Fibroblast of peridontal ligament (primary cell): Measurements from ENCODE around the gene COL18A1.
"Not testable (repeated sequence)": the region's sequence is repeated elsewhere in the genome, so short reads cannot be mapped to it uniquely, and the experiment has no call there.

ENCODE experiments used
- DNase-seq: peaks from one replicate; pipeline ENCODE4 v3.0.0-alpha.2; 2010; ENCODE audit errors: extremely low read depth

The COL18A1 gene

GRCh38 chr21:45427331-45428271 is 22.6 kb downstream of the COL18A1 start:
- DNase-seq: peak; percentile 73

- no peak for DNase-seq
These were observed 23.6 kb downstream of the COL18A1 start for GRCh38 chr21:45428534-45428933.

GRCh38 chr21:45429221-45430175 is 24.5 kb downstream of the COL18A1 start:
- no peak for DNase-seq

GRCh38 chr21:45430521-45431501 is 25.8 kb downstream of the COL18A1 start:
- no peak for DNase-seq

- no peak for DNase-seq
These were observed 27.0 kb downstream of the COL18A1 start for GRCh38 chr21:45431781-45432572.

GRCh38 chr21:45432575-45433255 is 27.8 kb downstream of the COL18A1 start:
- DNase-seq: peak; percentile 56

- no peak for DNase-seq
These were observed 28.3 kb downstream of the COL18A1 start for GRCh38 chr21:45433301-45433700.

- no peak for DNase-seq
These were observed 29.1 kb downstream of the COL18A1 start for GRCh38 chr21:45433911-45434644.

- no peak for DNase-seq
These were observed 29.8 kb downstream of the COL18A1 start for GRCh38 chr21:45434645-45435217.

- no peak for DNase-seq
These were observed 30.5 kb downstream of the COL18A1 start for GRCh38 chr21:45435405-45435981.

GRCh38 chr21:45436351-45437065 is 31.5 kb downstream of the COL18A1 start:
- DNase-seq: no peak

GRCh38 chr21:45437844-45438243 is 32.9 kb downstream of the COL18A1 start:
- DNase-seq: not testable (repeated sequence)

- no peak for DNase-seq
These were observed 33.6 kb downstream of the COL18A1 start for GRCh38 chr21:45438391-45439145.

GRCh38 chr21:45439161-45439872 is 34.4 kb downstream of the COL18A1 start:
- DNase-seq: peak; percentile 92

GRCh38 chr21:45439901-45440461 is 35.0 kb downstream of the COL18A1 start:
- no peak for DNase-seq
